GM12878 (cell line): ENCODE results near the gene EXD3. TPM values are rescaled to one million over a fixed set of nuclear protein-coding genes. Genes with fewer than 3 reads are reported as not detected.
A peak's percentile ranks its signal among the peaks of the same experiment; 100 is the strongest.

Experiments used
- ATAC-seq: fragments of 200-7000 bp; cut with Tn5 transposase; 3 replicates; pipeline ENCODE4 v1.9.1; 2020; ENCODE audit warnings: mild to moderate bottlenecking, moderate library complexity
- BruUV-seq: library from RNA; stranded (reverse); fragments of 400-500 nt; replicated peaks from 2 replicates; lab custom pipeline; 2021; lab: Mats Ljungman, UMichigan
- CTCF ChIA-PET: fragments of 300-600 bp; sonication (Branson Sonifier 250); formaldehyde crosslinking; extraction: SDS; loops from one replicate; lab custom pipeline; 2021; ENCODE audit warnings: inconsistent platforms; lab: Yijun Ruan, JAX
- POLR2A ChIA-PET: fragments of 350-600 bp; formaldehyde crosslinking; extraction: SDS; loops from one replicate; lab custom pipeline; 2021; ENCODE audit warnings: inconsistent platforms; lab: Charles Lee
- RAD21 ChIA-PET: fragments of 300-600 bp; sonication (Branson Sonifier 250); formaldehyde crosslinking; loops from one replicate; lab custom pipeline; 2023; ENCODE audit warnings: antibody characterized with exemption; ENCODE audit not compliant: unreplicated experiment; lab: Charles Lee
- SMC1A ChIA-PET: fragments of 300-600 bp; sonication (Branson Sonifier 250); formaldehyde crosslinking; loops from one replicate; lab custom pipeline; 2023; ENCODE audit not compliant: unreplicated experiment, uncharacterized antibody; lab: Charles Lee
- DNase-seq: peaks from one replicate; pipeline ENCODE4 v3.0.0-alpha.2; 2011; ENCODE audit warnings: low read depth, low spot score
- FAIRE-seq: peaks from 3 replicates; lab custom pipeline; 2011; peaks lifted over from hg19 to GRCh38; lab: Jason Lieb, UNC
- H2AFZ ChIP-seq: 2 replicates; pipeline ENCODE4 v1.6.0; 2011; ENCODE audit warnings: low read depth, low read length, control low read depth; ENCODE audit not compliant: control insufficient read depth
- H3K27ac ChIP-seq: 2 replicates; pipeline ENCODE4 v1.5.1; 2011; ENCODE audit warnings: control low read depth; ENCODE audit not compliant: control insufficient read depth, insufficient read depth
- H3K27me3 ChIP-seq, 2 experiments: replicated peaks in 1 of 2; 2 replicates each; pipeline versions ENCODE4 v1.6.0 to v1.6.1; 2011; ENCODE audit warnings: low read length in 1 of 2; ENCODE audit not compliant: control insufficient read depth in 2 of 2, insufficient read depth in 2 of 2
- H3K36me3 ChIP-seq, 2 experiments: 2 replicates each; pipeline ENCODE4 v1.5.1; 2011; ENCODE audit warnings: low read length in 1 of 2; ENCODE audit not compliant: control insufficient read depth in 2 of 2, insufficient read depth in 2 of 2
- H3K4me1 ChIP-seq: 2 replicates; pipeline ENCODE4 v1.6.1; 2011; ENCODE audit warnings: mild to moderate bottlenecking, low read length, moderate library complexity, mixed read lengths; ENCODE audit not compliant: control insufficient read depth, insufficient read depth
- H3K4me2 ChIP-seq: 2 replicates; pipeline ENCODE4 v1.6.0; 2011; ENCODE audit warnings: control low read depth; ENCODE audit not compliant: control insufficient read depth, insufficient read depth
- H3K4me3 ChIP-seq: fragments of 200-600 bp; sonication (generic); 2 replicates; pipeline ENCODE4 v1.5.1; 2016
- H3K79me2 ChIP-seq: 2 replicates; pipeline ENCODE4 v1.6.0; 2011; ENCODE audit warnings: low read length; ENCODE audit not compliant: control insufficient read depth, insufficient read depth
- H3K9ac ChIP-seq: 2 replicates; pipeline ENCODE4 v1.8.0; 2011; ENCODE audit warnings: low read length, control low read depth, mixed read lengths; ENCODE audit not compliant: control insufficient read depth, insufficient read depth
- H3K9me3 ChIP-seq: replicated peaks from 3 replicates; pipeline ENCODE4 v1.5.1; 2011; ENCODE audit warnings: mild to moderate bottlenecking, low read length; ENCODE audit not compliant: control insufficient read depth, insufficient read depth
- H4K20me1 ChIP-seq: 2 replicates; pipeline ENCODE4 v1.6.0; 2011; ENCODE audit not compliant: control insufficient read depth, insufficient read depth
- ESRRA ChIP-seq: IDR thresholded peaks from 2 replicates; pipeline ENCODE4 v1.6.1; 2012; ENCODE audit warnings: mild to moderate bottlenecking, low read length, improper control_type of control experiment
- ETV6 ChIP-seq, 2 experiments: fragments of 450-650 bp in 1 of 2; IDR thresholded peaks in 1 of 2; conservative IDR thresholded peaks in 1 of 2; 2 replicates each; pipeline ENCODE4 v1.6.1; 2014; ENCODE audit warnings: antibody characterized with exemption in 1 of 2, borderline replicate concordance in 1 of 2, low read depth in 1 of 2, mild to moderate bottlenecking in 1 of 2, moderate library complexity in 1 of 2
- FOXM1 ChIP-seq: IDR thresholded peaks from 2 replicates; pipeline ENCODE4 v1.6.1; 2012; ENCODE audit warnings: low read depth, mild to moderate bottlenecking, inconsistent platforms, low read length, moderate library complexity
- MAX ChIP-seq: IDR thresholded peaks from 2 replicates; pipeline ENCODE4 v1.6.1; 2012; ENCODE audit warnings: low read depth, low read length, improper control_type of control experiment
- MEF2B ChIP-seq: fragments of 450-650 bp; IDR thresholded peaks from 2 replicates; pipeline ENCODE4 v1.6.1; 2018; ENCODE audit warnings: mild to moderate bottlenecking, moderate library complexity; ENCODE audit not compliant: partially characterized antibody, poor library complexity, severe bottlenecking
- MTA2 ChIP-seq: fragments of 450-650 bp; IDR thresholded peaks from 2 replicates; pipeline ENCODE4 v1.6.1; 2016; ENCODE audit warnings: low read depth, mild to moderate bottlenecking, moderate library complexity
- NFIC ChIP-seq: IDR thresholded peaks from 2 replicates; pipeline ENCODE4 v1.6.1; 2012; ENCODE audit warnings: low read depth, mild to moderate bottlenecking, inconsistent platforms, low read length, moderate library complexity
- NFYA ChIP-seq: IDR thresholded peaks from 2 replicates; pipeline ENCODE4 v1.6.1; 2011; ENCODE audit warnings: low read depth, mild to moderate bottlenecking, low read length, improper control_type of control experiment, borderline replicate concordance
- POLR2AphosphoS2 ChIP-seq: IDR thresholded peaks from 2 replicates; pipeline ENCODE4 v1.6.1; 2011; ENCODE audit warnings: low read depth, mild to moderate bottlenecking, low read length, improper control_type of control experiment, moderate library complexity
- RB1 ChIP-seq: fragments of 450-650 bp; formaldehyde crosslinking; IDR thresholded peaks from 2 replicates; pipeline ENCODE4 v1.6.1; 2017; ENCODE audit warnings: mild to moderate bottlenecking, borderline replicate concordance
- RCOR1 ChIP-seq: conservative IDR thresholded peaks from 2 replicates; pipeline ENCODE4 v1.6.1; 2012; ENCODE audit warnings: low read depth, low read length, improper control_type of control experiment
- RELA ChIP-seq: fragments of 450-650 bp; IDR thresholded peaks from 2 replicates; pipeline ENCODE4 v1.8.0; 2014; ENCODE audit warnings: borderline replicate concordance; ENCODE audit not compliant: partially characterized antibody
- ZBTB40 ChIP-seq: fragments of 450-650 bp; IDR thresholded peaks from 2 replicates; pipeline ENCODE4 v1.6.1; 2016; ENCODE audit warnings: mild to moderate bottlenecking, moderate library complexity, borderline replicate concordance
- ZNF592 ChIP-seq: fragments of 450-650 bp; IDR thresholded peaks from 2 replicates; pipeline ENCODE4 v1.6.1; 2017; ENCODE audit warnings: mild to moderate bottlenecking, moderate library complexity
- WGBS: methylation state at CpG from one replicate; pipeline ENCODE4 v1.1.6; 2016; ENCODE audit warnings: low lambda C conversion rate; ENCODE audit not compliant: insufficient replicate concordance, insufficient coverage; ENCODE audit errors: missing lambda C conversion rate; 5-methylcytosine and 5-hydroxymethylcytosine counted together
- in situ Hi-C: fragments of 300-500 bp; cut with MboI; formaldehyde crosslinking; loops from 9 replicates; pipeline ENCODE4 v1.14.3; 2018; ENCODE audit warnings: mixed read lengths
- intact Hi-C: fragments of 100-400 bp; cut with micrococcal nuclease; formaldehyde crosslinking; loops from one replicate; pipeline ENCODE4 v1.14.2; 2022; ENCODE audit not compliant: unreplicated experiment
- polyA plus RNA-seq, 11 experiments: library from polyadenylated mRNA; depleted of rRNA in 4 of 11; unstranded in 6 of 11; stranded (reverse) in 5 of 11; fragments of >200 nt; fragmentation: Nextera tagmentation in 4 of 11; fragmentation: Illumina TruSeq in 1 of 11; extraction: Ambion mirVana in 4 of 11; extraction: Trizol in 1 of 11; gene quantifications; 1 replicate in 1 of 11; 2 replicates in 10 of 11; pipeline versions ENCODE4 v1.2.1 to v1.2.3, GENCODE V29; 2011 to 2016; ENCODE audit warnings: inconsistent platforms in 2 of 11, missing spikeins in 2 of 11, low read depth in 1 of 11
- total RNA-seq, 4 experiments: library from RNA; depleted of rRNA in 3 of 4; stranded (reverse); fragments of >200 nt in 3 of 4; fragmentation: Illumina TruSeq in 1 of 4; extraction: Trizol in 1 of 4; gene quantifications; 2 replicates each; pipeline versions ENCODE4 v1.2.1 to v1.2.3, GENCODE V29; 2013 to 2021

EXD3 gene
- total and polyA plus RNA-seq, 10 of the 15 experiments (the other 5 are each of a cell fraction or from before 2014, with no cell fraction given) = 0.21 to 7.1 (median 3.6) TPM

GRCh38 chr9:137411260-137411644 is 11.7 kb downstream of the EXD3 start (continued):
- no peak for TF ChIP-seq MAX
- TF ChIP-seq, all 136 proteins: peak for 0

GRCh38 chr9:137410891-137411249 is 12.1 kb downstream of the EXD3 start:
- no peaks in the 10 kb centered on the region for H3K9me3 ChIP-seq
- FAIRE-seq (no peak), DNase-seq (no peak), ATAC-seq (no peak)
- intact Hi-C loops (no loop called here), in situ Hi-C loops (no loop called here)
- no peaks in the 10 kb centered on the region for H4K20me1 ChIP-seq
- ChIA-PET CTCF (interaction anchor here (1.5 kb wide), 1 partner anchor 7 kb away, joined by 3 read pairs; no protein-coding TSS in a partner anchor), POLR2A (interaction anchor here (0.6 kb wide), 1 partner anchor 94 kb away, joined by 3 read pairs; no protein-coding TSS in a partner anchor), RAD21 (no interaction called here), SMC1A (no interaction called here)
- no peak overlapping the region for H3K9ac ChIP-seq
- no peaks in the 10 kb centered on the region for H3K36me3 ChIP-seq
- H3K27me3 ChIP-seq = no peaks in the 10 kb centered on the region
- H3K27ac ChIP-seq = no peak overlapping the region
- peaks cover 29% of the 10 kb centered on the region for H3K4me1 ChIP-seq
- no peaks in the 10 kb centered on the region; the same call in 1 of the 2 replicates for H3K79me2 ChIP-seq
- H2AFZ ChIP-seq = no peak overlapping the region
- no peak overlapping the region for H3K4me3 ChIP-seq
- no TSS peak for BruUV-seq
- WGBS = 63% methylated on average over 13 of the region's 15 CpGs
- H3K4me2 ChIP-seq = peak overlapping the region; percentile 40; the same call in 1 of the 2 replicates
- no peak for TF ChIP-seq ETV6 (conservative IDR thresholded peaks at IDR 0.05 in 1 of 2, IDR thresholded peaks at IDR 0.05 in 1 of 2; ENCODE audit: borderline replicate concordance in 1 of 2, low read depth in 1 of 2)
- TF ChIP-seq NFIC = no peak
- TF ChIP-seq RCOR1 = no peak
- TF ChIP-seq NFYA = no peak
- TF ChIP-seq MEF2B = no peak
- no peak for TF ChIP-seq ZBTB40
- TF ChIP-seq FOXM1 = no peak
- no peak for TF ChIP-seq ZNF592
- TF ChIP-seq RELA = no peak
- TF ChIP-seq RB1 = no peak
- TF ChIP-seq POLR2AphosphoS2 = no peak
- TF ChIP-seq MTA2 = no peak
- no peak for TF ChIP-seq ESRRA
